ENCODE results near the gene SDHB.

Gene SDHB

DNA sequence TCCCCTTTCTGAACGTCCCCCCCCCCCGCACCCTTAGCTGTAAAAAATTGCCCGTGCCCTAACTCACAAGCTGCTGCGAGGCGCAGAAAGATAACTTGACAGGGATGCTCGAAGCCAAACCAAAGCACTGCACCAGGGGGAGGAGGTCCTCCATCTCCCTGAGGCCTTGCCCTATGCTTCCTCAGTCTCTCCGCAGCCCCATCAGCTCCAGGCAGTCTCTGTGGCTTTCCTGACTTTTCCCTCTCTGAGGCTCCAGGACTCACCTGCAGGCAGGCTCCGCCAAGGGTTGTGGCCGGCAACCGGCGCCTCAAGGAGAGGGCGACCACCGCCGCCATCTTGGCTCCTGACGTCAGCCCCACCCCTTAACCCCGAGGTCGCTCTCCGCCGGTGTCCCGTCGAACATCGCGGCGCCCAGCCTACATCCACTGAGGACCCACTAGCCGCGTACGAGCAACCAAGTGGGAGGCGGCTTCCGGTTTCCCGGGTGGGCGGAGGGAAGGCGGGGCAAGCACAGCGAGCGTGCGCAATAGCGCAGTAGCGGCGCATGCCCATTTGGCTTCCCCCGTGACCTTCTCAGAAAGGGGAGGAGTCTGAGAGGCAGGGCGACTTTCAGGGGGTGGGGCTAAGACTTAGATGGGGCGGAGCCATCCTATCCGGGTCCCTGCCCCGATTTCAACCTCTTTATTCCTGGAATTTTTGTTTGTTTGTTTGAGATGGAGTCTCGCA lies at the start of gene SDHB:
Gene SDHB (minus strand): TSS at position 348 of the 726 bp plus-strand sequence. CDS start 13 bp downstream, at position 335.
- peak; percentile 99 for DNase-seq (ENCODE audit: low read depth)

GRCh38 chr1:17102232-17102631 lies 48.4 kb upstream of the SDHB start:
- DNase-seq (ENCODE audit: low read depth), result no peak

DNA sequence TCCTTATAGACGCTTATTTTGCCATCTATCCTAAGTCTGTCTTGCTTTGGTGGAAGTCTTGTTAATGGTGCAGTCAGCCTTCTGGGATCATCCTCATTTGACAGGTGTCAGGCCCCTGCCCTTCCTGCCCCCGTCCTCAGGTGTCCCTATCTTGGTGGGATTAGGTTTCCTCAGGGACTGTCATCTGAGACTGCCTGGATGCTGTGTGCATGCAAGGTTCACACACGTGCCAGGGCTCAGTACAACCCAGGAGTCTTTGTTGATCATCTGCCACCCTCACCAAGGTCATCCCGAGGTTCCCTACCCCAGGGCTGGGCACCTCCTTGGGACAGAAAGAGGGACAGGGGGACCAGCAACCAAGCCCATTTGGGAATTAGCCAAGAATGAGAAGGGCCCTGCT lies 47.4 kb upstream of the SDHB start:
- DNase-seq (ENCODE audit: low read depth), result no peak

GRCh38 chr1:17099616-17100340 lies 45.9 kb upstream of the SDHB start:
- no peak for DNase-seq (ENCODE audit: low read depth)

- DNase-seq (ENCODE audit: low read depth), result no peak
Measured at GRCh38 chr1:17098446-17099317, 44.9 kb upstream of the SDHB start.

GRCh38 chr1:17097787-17098186 lies 44.0 kb upstream of the SDHB start:
- no peak for DNase-seq (ENCODE audit: low read depth)

GRCh38 chr1:17097147-17097546 lies 43.3 kb upstream of the SDHB start:
- DNase-seq (ENCODE audit: low read depth), result no peak

GRCh38 chr1:17096584-17096983 lies 42.8 kb upstream of the SDHB start:
- DNase-seq (ENCODE audit: low read depth), result no peak

GRCh38 chr1:17095141-17095540 lies 41.3 kb upstream of the SDHB start:
- DNase-seq (ENCODE audit: low read depth), result no peak

- no peak for DNase-seq (ENCODE audit: low read depth)
Measured at GRCh38 chr1:17094664-17095063, 40.8 kb upstream of the SDHB start.

- DNase-seq (ENCODE audit: low read depth), result no peak
Measured at GRCh38 chr1:17093822-17094393, 40.1 kb upstream of the SDHB start.

DNA sequence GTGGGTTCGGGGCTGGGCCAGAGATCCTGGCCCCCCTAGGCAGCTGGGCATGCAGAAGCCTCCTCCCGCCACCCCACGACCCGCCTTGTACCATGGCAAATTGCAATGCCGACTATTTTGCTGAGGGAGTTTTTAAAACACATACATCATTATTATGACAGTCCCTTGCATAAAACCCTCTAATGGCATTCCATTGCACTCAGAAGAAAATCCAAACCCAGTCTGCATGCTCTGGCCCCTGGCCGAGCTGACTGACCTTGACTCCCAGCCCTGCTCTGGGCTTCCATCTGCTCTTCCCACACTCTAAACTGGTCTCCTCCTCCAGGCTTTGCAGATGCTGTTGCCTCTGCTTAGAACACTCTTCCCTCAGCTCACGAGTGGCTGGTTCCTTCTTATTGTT lies 37.4 kb upstream of the SDHB start:
- no peak for DNase-seq (ENCODE audit: low read depth)

DNA sequence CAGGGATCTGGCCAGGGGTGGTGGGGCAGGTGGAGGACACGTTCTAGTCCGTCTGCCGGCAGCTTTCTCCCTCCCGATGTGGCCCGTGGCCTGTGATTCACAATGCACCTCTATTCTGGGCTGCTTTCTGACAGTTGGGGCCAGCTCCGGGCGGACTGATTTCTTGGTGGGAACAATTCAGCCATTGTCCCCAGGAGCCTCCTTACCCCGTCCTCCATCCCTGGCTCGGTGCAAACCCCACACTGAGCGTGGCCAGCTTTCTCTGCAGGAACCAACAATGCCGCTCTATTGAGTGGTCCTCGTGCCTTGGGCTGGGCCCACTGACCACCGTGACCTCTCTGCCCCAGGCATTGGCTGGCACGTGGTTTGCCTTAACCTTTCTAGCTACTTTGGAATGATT lies 35.7 kb upstream of the SDHB start:
- DNase-seq (ENCODE audit: low read depth), result no peak

GRCh38 chr1:17086751-17087150 lies 32.9 kb upstream of the SDHB start:
- no peak for DNase-seq (ENCODE audit: low read depth)

GRCh38 chr1:17084787-17085186 lies 31.0 kb upstream of the SDHB start:
- DNase-seq (ENCODE audit: low read depth), result no peak

GRCh38 chr1:17082761-17083160 lies 28.9 kb upstream of the SDHB start:
- DNase-seq (ENCODE audit: low read depth), result no peak

- DNase-seq (ENCODE audit: low read depth), result no peak
Measured at GRCh38 chr1:17081439-17081838, 27.6 kb upstream of the SDHB start.

- no peak for DNase-seq (ENCODE audit: low read depth)
Measured at GRCh38 chr1:17080880-17081279, 27.0 kb upstream of the SDHB start.

DNA sequence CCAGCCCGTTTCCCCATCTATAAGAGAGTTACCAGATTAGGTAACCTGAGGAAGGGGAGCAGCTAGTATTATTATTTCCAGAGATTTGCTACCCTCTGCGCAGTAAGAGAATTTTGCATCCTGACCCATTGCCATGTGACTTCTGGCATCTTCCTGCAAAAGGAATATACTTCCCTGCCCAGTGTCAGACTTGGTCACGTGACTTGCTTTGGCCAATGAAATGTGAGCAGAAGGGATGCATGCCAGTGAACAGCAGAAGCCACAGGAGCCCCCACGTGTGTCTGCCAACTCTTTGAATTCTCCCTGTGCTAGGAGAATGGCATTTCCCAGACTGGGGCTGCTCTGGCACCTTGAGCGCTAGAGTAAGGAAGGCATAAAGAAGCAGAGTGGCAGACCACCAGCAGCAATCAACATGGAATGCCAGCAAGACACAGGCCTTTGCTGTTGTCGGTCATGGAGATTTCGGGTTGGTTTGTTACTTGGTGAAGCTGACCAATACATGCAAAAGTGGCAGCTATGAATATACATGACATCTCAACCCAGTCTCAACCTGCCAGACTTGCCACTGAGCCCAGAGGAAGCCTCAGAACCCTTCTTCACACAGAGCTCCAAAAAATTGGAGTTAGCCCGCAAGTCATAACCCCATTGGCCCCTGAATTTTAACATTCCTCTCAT lies 26.4 kb upstream of the SDHB start:
- no peak for DNase-seq (ENCODE audit: low read depth)

- no peak for DNase-seq (ENCODE audit: low read depth)
Measured at GRCh38 chr1:17078991-17079868, 25.4 kb upstream of the SDHB start.

Measured in activated T-helper 1 cell treated with Interleukin-2 at 50 U/mL for 16 hours (primary cell).